K562 (cell line): ENCODE data around the gene TSC1. TPM values are rescaled to one million over a fixed set of nuclear protein-coding genes. Genes with fewer than 3 reads are reported as not detected.

Experiments
- CCNT2 ChIP-seq: IDR thresholded peaks from 2 replicates; pipeline ENCODE4 v1.6.1; 2011; ENCODE audit warnings: borderline replicate concordance, low read depth, mild to moderate bottlenecking, moderate library complexity, mixed read lengths, low read length; ENCODE audit not compliant: insufficient read length; ENCODE audit errors: extremely low read depth
- CHD1 ChIP-seq: fragments of 200-600 bp; sonication (generic); IDR thresholded peaks from one replicate; pipeline ENCODE4 v1.6.1; 2012; ENCODE audit warnings: mild to moderate bottlenecking, moderate library complexity, low read length, inconsistent platforms
- EGR1 ChIP-seq: fragments of 450-650 bp; conservative IDR thresholded peaks from 2 replicates; pipeline ENCODE4 v1.6.1; 2017; ENCODE audit warnings: mild to moderate bottlenecking
- ETV5 ChIP-seq: sonication (generic); formaldehyde crosslinking; IDR thresholded peaks from 2 replicates; pipeline ENCODE4 v1.4.0; 2020; ENCODE audit warnings: low read depth, mild to moderate bottlenecking, missing genetic modification reagents
- GABPB1 ChIP-seq: sonication (generic); formaldehyde crosslinking; IDR thresholded peaks from 2 replicates; pipeline ENCODE4 v1.8.0; 2022; ENCODE audit warnings: mild to moderate bottlenecking, missing genetic modification reagents
- HNRNPL ChIP-seq: fragments of 200-400 bp; formaldehyde crosslinking; IDR thresholded peaks from 2 replicates; pipeline ENCODE4 v1.6.1; 2017; ENCODE audit warnings: low read depth, mild to moderate bottlenecking, low read length
- ZKSCAN1 ChIP-seq: fragments of 150-350 bp; IDR thresholded peaks from 2 replicates; pipeline ENCODE4 v1.6.1; 2016; ENCODE audit warnings: low read depth, low read length
- ZNF197 ChIP-seq: fragments of 200-800 bp; sonication (Bioruptor generic); IDR thresholded peaks from 2 replicates; pipeline ENCODE4 v1.6.1; 2016; ENCODE audit warnings: low read depth, missing genetic modification characterization, missing compliant biosample characterization
- polyA plus RNA-seq, 8 experiments: library from polyadenylated mRNA; depleted of rRNA in 4 of 8; stranded (reverse) in 5 of 8; unstranded in 3 of 8; fragments of >200 nt; fragmentation: Nextera tagmentation in 2 of 8; fragmentation: Illumina TruSeq in 1 of 8; extraction: Ambion mirVana in 2 of 8; extraction: Trizol in 1 of 8; gene quantifications; 2 replicates each; pipeline versions ENCODE4 v1.2.1 to v1.2.3, GENCODE V29; 2011 to 2014; ENCODE audit warnings: inconsistent platforms in 1 of 8, missing spikeins in 1 of 8
- total RNA-seq, 7 experiments: library from RNA; depleted of rRNA in 6 of 7; stranded (reverse); fragments of >200 nt in 6 of 7; fragmentation: Illumina TruSeq in 2 of 7; extraction: Trizol in 2 of 7; gene quantifications; 2 replicates each; pipeline versions ENCODE4 v1.2.1 to v1.2.3, GENCODE V29; 2011 to 2021; ENCODE audit warnings: low replicate concordance in 1 of 7
- TF ChIP-seq, protein P1 (sequence below): sonication (generic); formaldehyde crosslinking; IDR thresholded peaks from 2 replicates; pipeline ENCODE4 v1.8.1; 2023; ENCODE audit warnings: missing genetic modification reagents, mild to moderate bottlenecking, borderline replicate concordance
- TF ChIP-seq, protein P2 (sequence below), 2 experiments: IDR thresholded peaks in 1 of 2; conservative IDR thresholded peaks in 1 of 2; 2 replicates each; pipeline ENCODE4 v1.6.1; 2016; ENCODE audit warnings: low read depth in 2 of 2, mild to moderate bottlenecking in 1 of 2, missing compliant biosample characterization in 1 of 2, missing genetic modification characterization in 1 of 2, moderate library complexity in 1 of 2
- TF ChIP-seq, protein P3 (sequence below): fragments of 150-350 bp; conservative IDR thresholded peaks from 2 replicates; pipeline ENCODE4 v1.6.1; 2014; ENCODE audit warnings: low read length
- TF ChIP-seq, protein P4 (sequence below): IDR thresholded peaks from 2 replicates; pipeline ENCODE4 v1.6.1; 2011; ENCODE audit warnings: borderline replicate concordance, low read depth, mild to moderate bottlenecking, moderate library complexity, low read length; ENCODE audit not compliant: insufficient read depth, poor library complexity, severe bottlenecking

Gene TSC1
- total and polyA plus RNA-seq, 9 of the 15 experiments (the other 6 are each of a cell fraction or from before 2014, with no cell fraction given), result 6.9 to 37.6 (median 18.6) TPM

DNA sequence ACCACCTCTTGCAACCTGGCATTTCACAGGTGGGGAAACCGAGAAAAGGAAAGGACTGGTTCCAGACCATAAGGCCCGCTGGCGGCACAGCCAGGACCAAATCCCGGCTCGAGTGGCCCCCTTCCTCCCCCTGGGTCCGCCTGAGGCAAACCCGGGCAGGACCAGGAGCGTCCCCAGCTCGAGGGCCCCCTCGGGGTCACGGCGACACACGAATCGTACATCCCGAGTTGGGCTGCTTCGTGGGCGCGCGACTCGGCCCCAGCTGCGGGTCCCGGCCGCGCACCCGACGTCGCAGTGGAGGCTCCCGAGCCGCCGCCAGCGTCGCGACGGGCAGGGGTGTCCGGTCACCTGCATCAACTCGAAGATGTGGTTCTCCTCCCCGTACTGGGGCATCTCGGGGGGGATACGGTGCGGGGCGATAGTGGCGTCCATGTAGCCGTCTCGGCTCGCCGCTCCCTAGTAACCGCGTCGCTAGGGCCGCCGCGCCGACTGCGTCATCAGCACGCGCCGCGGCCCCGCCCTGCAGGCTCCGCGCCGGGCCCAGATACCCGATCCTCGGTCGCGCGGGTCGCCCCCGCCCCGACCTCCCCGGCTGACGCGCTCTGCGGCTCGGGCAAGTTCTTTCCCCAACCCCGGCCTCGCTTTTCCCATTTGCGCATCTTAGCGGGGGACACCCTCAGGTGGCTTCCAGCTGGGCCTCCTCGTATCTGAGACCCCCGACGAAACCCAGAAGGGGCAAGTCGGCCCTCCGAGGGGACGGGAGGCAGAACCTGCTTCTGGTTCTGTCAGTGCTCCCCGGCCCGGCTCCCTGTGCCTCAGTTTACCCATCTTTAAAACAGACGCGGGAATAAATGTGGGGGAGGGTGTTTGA lies 66.4 kb downstream of the TSC1 start, which contains the start of gene AK8 (continued):
- TF ChIP-seq, protein P1, sequence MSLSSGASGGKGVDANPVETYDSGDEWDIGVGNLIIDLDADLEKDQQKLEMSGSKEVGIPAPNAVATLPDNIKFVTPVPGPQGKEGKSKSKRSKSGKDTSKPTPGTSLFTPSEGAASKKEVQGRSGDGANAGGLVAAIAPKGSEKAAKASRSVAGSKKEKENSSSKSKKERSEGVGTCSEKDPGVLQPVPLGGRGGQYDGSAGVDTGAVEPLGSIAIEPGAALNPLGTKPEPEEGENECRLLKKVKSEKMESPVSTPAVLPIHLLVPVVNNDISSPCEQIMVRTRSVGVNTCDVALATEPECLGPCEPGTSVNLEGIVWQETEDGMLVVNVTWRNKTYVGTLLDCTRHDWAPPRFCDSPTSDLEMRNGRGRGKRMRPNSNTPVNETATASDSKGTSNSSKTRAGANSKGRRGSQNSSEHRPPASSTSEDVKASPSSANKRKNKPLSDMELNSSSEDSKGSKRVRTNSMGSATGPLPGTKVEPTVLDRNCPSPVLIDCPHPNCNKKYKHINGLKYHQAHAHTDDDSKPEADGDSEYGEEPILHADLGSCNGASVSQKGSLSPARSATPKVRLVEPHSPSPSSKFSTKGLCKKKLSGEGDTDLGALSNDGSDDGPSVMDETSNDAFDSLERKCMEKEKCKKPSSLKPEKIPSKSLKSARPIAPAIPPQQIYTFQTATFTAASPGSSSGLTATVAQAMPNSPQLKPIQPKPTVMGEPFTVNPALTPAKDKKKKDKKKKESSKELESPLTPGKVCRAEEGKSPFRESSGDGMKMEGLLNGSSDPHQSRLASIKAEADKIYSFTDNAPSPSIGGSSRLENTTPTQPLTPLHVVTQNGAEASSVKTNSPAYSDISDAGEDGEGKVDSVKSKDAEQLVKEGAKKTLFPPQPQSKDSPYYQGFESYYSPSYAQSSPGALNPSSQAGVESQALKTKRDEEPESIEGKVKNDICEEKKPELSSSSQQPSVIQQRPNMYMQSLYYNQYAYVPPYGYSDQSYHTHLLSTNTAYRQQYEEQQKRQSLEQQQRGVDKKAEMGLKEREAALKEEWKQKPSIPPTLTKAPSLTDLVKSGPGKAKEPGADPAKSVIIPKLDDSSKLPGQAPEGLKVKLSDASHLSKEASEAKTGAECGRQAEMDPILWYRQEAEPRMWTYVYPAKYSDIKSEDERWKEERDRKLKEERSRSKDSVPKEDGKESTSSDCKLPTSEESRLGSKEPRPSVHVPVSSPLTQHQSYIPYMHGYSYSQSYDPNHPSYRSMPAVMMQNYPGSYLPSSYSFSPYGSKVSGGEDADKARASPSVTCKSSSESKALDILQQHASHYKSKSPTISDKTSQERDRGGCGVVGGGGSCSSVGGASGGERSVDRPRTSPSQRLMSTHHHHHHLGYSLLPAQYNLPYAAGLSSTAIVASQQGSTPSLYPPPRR (CRISPR knock-in tag), result no peak
- TF ChIP-seq GABPB1 (CRISPR knock-in tag), result peak; percentile 61
- no peak for TF ChIP-seq CHD1
- TF ChIP-seq, protein P2, sequence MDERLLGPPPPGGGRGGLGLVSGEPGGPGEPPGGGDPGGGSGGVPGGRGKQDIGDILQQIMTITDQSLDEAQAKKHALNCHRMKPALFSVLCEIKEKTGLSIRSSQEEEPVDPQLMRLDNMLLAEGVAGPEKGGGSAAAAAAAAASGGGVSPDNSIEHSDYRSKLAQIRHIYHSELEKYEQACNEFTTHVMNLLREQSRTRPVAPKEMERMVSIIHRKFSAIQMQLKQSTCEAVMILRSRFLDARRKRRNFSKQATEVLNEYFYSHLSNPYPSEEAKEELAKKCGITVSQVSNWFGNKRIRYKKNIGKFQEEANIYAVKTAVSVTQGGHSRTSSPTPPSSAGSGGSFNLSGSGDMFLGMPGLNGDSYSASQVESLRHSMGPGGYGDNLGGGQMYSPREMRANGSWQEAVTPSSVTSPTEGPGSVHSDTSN (CRISPR knock-in tag; IDR thresholded peaks at IDR 0.05; ENCODE audit: low read depth), result no peak
- TF ChIP-seq, protein P2 (tag; conservative IDR thresholded peaks at IDR 0.05; ENCODE audit: low read depth), result no peak
- peak; percentile 69 for TF ChIP-seq EGR1
- no peak; the same call in 1 of the 2 replicates for TF ChIP-seq ZKSCAN1
- TF ChIP-seq HNRNPL, result no peak
- TF ChIP-seq, protein P3, sequence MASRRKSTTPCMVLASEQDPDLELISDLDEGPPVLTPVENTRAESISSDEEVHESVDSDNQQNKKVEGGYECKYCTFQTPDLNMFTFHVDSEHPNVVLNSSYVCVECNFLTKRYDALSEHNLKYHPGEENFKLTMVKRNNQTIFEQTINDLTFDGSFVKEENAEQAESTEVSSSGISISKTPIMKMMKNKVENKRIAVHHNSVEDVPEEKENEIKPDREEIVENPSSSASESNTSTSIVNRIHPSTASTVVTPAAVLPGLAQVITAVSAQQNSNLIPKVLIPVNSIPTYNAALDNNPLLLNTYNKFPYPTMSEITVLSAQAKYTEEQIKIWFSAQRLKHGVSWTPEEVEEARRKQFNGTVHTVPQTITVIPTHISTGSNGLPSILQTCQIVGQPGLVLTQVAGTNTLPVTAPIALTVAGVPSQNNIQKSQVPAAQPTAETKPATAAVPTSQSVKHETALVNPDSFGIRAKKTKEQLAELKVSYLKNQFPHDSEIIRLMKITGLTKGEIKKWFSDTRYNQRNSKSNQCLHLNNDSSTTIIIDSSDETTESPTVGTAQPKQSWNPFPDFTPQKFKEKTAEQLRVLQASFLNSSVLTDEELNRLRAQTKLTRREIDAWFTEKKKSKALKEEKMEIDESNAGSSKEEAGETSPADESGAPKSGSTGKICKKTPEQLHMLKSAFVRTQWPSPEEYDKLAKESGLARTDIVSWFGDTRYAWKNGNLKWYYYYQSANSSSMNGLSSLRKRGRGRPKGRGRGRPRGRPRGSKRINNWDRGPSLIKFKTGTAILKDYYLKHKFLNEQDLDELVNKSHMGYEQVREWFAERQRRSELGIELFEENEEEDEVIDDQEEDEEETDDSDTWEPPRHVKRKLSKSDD, result no peak
- no peak for TF ChIP-seq ETV5 (CRISPR knock-in tag)
- TF ChIP-seq, protein P4, sequence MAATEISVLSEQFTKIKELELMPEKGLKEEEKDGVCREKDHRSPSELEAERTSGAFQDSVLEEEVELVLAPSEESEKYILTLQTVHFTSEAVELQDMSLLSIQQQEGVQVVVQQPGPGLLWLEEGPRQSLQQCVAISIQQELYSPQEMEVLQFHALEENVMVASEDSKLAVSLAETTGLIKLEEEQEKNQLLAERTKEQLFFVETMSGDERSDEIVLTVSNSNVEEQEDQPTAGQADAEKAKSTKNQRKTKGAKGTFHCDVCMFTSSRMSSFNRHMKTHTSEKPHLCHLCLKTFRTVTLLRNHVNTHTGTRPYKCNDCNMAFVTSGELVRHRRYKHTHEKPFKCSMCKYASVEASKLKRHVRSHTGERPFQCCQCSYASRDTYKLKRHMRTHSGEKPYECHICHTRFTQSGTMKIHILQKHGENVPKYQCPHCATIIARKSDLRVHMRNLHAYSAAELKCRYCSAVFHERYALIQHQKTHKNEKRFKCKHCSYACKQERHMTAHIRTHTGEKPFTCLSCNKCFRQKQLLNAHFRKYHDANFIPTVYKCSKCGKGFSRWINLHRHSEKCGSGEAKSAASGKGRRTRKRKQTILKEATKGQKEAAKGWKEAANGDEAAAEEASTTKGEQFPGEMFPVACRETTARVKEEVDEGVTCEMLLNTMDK, result no peak
- TF ChIP-seq ZNF197, result no peak
- peak; percentile 72 for TF ChIP-seq CCNT2
